ENCODE data around the gene DZIP1. TPM values are rescaled to one million over a fixed set of nuclear protein-coding genes. Genes with fewer than 3 reads are reported as not detected.

Gene DZIP1
- total RNA-seq, 1 experiment from 2014 or later: 0.17 TPM

DNA sequence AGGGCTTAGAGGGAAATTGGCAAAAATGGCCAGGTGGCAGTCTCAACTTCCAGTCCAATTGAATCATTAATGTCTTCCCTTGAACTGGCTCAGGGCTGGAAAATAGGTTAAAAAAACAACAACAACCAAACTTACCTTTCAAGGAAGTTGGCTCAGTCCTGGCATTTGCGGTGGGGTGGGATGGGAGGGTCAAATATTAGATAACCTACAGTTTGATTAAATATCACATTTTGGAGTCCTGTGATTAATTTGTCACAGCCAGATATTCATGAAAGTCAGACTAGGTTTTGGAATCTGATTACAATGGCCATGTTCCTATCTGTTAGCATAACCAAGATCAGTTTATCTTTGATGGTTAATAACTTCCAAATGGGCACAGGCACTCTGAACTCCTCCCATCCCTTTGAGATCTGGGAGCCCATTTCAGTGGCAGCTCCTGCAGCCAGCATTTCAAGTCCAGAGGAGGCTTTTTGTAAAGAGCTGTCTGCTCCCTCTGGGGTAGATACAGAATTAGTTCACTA, 7.8 kb upstream of the DZIP1 start:
- Histone ChIP-seq H3K9me2 (ENCODE audit: insufficient read depth) (no peaks in the 10 kb centered on the region), H3K4me1 (ENCODE audit: control insufficient read depth in 1 of 2, insufficient read depth in 2 of 2, low read length in 2 of 2) (no peaks in the 10 kb centered on the region), H4K20me1 (ENCODE audit: insufficient read depth) (no peaks in the 10 kb centered on the region), H3K9ac (ENCODE audit: low read length) (no peak overlapping the region), H3K27ac (ENCODE audit: low read depth, low read length) (no peak overlapping the region), H2AFZ (ENCODE audit: low read depth, low read length, poor library complexity, severe bottlenecking) (no peak overlapping the region), H3K4me3 (replicated peaks in 1 of 2; ENCODE audit: low read depth in 1 of 2, low read length in 2 of 2) (no peak overlapping the region), H3K4me2 (ENCODE audit: low read length) (no peak overlapping the region), H3K36me3 (ENCODE audit: control insufficient read depth in 1 of 2, insufficient read depth in 2 of 2, low read length in 2 of 2) (no peaks in the 10 kb centered on the region), H3K79me2 (ENCODE audit: insufficient read depth, low read length) (no peaks in the 10 kb centered on the region), H3K27me3 (ENCODE audit: insufficient read depth, low read length) (no peaks in the 10 kb centered on the region), H3K9me3 (ENCODE audit: control insufficient read depth in 1 of 2, insufficient read depth in 1 of 2, low read depth in 1 of 2, low read length in 2 of 2) (no peaks in the 10 kb centered on the region)
- RAD21 ChIA-PET (ENCODE audit: low non-redundant PET in 1 of 2, low total read pairs in 2 of 2, uncharacterized antibody in 2 of 2, unreplicated experiment in 2 of 2): no interaction called here
- BruUV-seq (replicated peaks): no TSS peak
- ATAC-seq: no peak
- TF ChIP-seq SIN3A (IDR thresholded peaks at IDR 0.05; ENCODE audit: low read depth) (no peak), CEBPB (IDR thresholded peaks at IDR 0.05; ENCODE audit: low read depth) (no peak), ZNF274 (IDR thresholded peaks at IDR 0.05; ENCODE audit: low read depth, low read length) (no peak), ELF1 (IDR thresholded peaks at IDR 0.05; ENCODE audit: borderline replicate concordance, low read depth) (no peak), CBX3 (IDR thresholded peaks at IDR 0.05; ENCODE audit: low read depth) (no peak), YY1 (IDR thresholded peaks at IDR 0.05; ENCODE audit: extremely low read depth, insufficient replicate concordance, low read depth, low read length) (no peak), JUND (IDR thresholded peaks at IDR 0.05) (no peak), EZH2 (IDR thresholded peaks at IDR 0.05) (no peak), TCF7L2 (IDR thresholded peaks at IDR 0.05; ENCODE audit: borderline replicate concordance, extremely low read depth, insufficient read depth, insufficient read length) (no peak), ZFX (IDR thresholded peaks at IDR 0.05) (no peak), FOSL1 (IDR thresholded peaks at IDR 0.05; ENCODE audit: low read depth) (no peak)
- TF ChIP-seq, protein P1, sequence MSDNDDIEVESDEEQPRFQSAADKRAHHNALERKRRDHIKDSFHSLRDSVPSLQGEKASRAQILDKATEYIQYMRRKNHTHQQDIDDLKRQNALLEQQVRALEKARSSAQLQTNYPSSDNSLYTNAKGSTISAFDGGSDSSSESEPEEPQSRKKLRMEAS (IDR thresholded peaks at IDR 0.05): no peak
- TF ChIP-seq, protein P2, sequence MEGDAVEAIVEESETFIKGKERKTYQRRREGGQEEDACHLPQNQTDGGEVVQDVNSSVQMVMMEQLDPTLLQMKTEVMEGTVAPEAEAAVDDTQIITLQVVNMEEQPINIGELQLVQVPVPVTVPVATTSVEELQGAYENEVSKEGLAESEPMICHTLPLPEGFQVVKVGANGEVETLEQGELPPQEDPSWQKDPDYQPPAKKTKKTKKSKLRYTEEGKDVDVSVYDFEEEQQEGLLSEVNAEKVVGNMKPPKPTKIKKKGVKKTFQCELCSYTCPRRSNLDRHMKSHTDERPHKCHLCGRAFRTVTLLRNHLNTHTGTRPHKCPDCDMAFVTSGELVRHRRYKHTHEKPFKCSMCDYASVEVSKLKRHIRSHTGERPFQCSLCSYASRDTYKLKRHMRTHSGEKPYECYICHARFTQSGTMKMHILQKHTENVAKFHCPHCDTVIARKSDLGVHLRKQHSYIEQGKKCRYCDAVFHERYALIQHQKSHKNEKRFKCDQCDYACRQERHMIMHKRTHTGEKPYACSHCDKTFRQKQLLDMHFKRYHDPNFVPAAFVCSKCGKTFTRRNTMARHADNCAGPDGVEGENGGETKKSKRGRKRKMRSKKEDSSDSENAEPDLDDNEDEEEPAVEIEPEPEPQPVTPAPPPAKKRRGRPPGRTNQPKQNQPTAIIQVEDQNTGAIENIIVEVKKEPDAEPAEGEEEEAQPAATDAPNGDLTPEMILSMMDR (IDR thresholded peaks at IDR 0.05 in 2 of 3, conservative IDR thresholded peaks at IDR 0.05 in 1 of 3; ENCODE audit: borderline replicate concordance in 1 of 3, insufficient read depth in 1 of 3, low read depth in 2 of 3, low read length in 2 of 3): no peak
- POLR2A ChIA-PET: no interaction called here
- intact Hi-C loops (cut with micrococcal nuclease): no loop called here
- no peak for DNase-seq (ENCODE audit: low read depth, low spot score)
- CTCF ChIA-PET: interaction anchor here (0.9 kb wide), 1 partner anchor 28 kb away, joined by 3 read pairs; no protein-coding TSS in a partner anchor

Measured in HCT116 (cell line).